Measurements from ENCODE around the gene PPM1H.

PPM1H gene

DNA sequence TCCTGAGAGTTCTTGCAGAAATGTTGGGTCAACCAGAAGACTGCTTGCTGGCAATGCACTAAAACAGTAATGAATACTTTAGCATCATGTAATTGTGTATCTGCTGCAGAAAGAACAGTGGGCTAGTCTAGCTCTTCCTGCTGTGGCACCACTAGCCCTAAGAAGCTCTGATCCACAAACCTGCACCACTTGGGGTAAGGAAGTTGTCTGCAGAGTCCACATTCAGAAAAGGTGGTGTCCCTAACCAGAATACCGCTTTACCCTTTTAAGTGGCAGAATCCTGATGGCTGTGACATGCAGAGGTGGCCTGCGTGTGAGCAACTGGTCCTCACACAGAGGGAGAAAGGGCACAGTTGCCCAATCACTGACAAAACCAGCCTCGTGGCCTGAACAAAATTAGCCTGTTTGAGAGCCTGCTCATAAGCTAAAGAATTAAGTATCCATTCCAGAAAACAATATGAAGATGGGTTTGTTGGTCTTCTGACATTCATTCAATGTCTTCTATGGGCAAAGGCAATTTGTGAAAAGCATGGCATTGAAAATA lies 165.8 kb downstream of the PPM1H start:
- no peaks in the 10 kb centered on the region for H3K4me1 ChIP-seq (ENCODE audit: control insufficient read depth, insufficient read depth, low read length)
- no peaks in the 10 kb centered on the region for H3K36me3 ChIP-seq (ENCODE audit: control insufficient read depth in 2 of 2, insufficient read depth in 1 of 2, low read length in 2 of 2)
- ChIA-PET CTCF (no interaction called here), POLR2A (no interaction called here)
- no peak for TF ChIP-seq ZNF138 (tag by site-specific recombination; IDR thresholded peaks at IDR 0.05; ENCODE audit: borderline replicate concordance)
- TF ChIP-seq RBAK (tag by site-specific recombination; IDR thresholded peaks at IDR 0.05), result no peak
- TF ChIP-seq, protein P1, sequence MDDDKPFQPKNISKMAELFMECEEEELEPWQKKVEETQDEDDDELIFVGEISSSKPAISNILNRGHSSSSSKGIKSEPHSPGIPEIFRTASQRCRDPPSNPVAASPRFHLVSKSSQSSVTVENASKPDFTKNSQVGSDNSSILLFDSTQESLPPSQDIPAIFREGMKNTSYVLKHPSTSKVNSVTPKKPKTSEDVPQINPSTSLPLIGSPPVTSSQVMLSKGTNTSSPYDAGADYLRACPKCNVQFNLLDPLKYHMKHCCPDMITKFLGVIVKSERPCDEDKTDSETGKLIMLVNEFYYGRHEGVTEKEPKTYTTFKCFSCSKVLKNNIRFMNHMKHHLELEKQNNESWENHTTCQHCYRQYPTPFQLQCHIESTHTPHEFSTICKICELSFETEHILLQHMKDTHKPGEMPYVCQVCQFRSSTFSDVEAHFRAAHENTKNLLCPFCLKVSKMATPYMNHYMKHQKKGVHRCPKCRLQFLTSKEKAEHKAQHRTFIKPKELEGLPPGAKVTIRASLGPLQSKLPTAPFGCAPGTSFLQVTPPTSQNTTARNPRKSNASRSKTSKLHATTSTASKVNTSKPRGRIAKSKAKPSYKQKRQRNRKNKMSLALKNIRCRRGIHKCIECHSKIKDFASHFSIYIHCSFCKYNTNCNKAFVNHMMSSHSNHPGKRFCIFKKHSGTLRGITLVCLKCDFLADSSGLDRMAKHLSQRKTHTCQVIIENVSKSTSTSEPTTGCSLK (tag by site-specific recombination; IDR thresholded peaks at IDR 0.05), result no peak
- TF ChIP-seq, protein P2, sequence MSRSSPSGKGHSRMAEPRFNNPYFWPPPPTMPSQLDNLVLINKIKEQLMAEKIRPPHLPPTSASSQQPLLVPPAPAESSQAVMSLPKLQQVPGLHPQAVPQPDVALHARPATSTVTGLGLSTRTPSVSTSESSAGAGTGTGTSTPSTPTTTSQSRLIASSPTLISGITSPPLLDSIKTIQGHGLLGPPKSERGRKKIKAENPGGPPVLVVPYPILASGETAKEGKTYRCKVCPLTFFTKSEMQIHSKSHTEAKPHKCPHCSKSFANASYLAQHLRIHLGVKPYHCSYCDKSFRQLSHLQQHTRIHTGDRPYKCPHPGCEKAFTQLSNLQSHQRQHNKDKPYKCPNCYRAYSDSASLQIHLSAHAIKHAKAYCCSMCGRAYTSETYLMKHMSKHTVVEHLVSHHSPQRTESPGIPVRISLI (tag by site-specific recombination; IDR thresholded peaks at IDR 0.05), result no peak
- TF ChIP-seq ZFHX2 (tag by site-specific recombination; conservative IDR thresholded peaks at IDR 0.05), result no peak
- TF ChIP-seq, protein P3, sequence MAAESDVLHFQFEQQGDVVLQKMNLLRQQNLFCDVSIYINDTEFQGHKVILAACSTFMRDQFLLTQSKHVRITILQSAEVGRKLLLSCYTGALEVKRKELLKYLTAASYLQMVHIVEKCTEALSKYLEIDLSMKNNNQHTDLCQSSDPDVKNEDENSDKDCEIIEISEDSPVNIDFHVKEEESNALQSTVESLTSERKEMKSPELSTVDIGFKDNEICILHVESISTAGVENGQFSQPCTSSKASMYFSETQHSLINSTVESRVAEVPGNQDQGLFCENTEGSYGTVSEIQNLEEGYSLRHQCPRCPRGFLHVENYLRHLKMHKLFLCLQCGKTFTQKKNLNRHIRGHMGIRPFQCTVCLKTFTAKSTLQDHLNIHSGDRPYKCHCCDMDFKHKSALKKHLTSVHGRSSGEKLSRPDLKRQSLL (tag by site-specific recombination; IDR thresholded peaks at IDR 0.05), result no peak
- no peak for TF ChIP-seq BCL11B (tag by site-specific recombination; IDR thresholded peaks at IDR 0.05; ENCODE audit: low read depth)
- no peak for TF ChIP-seq ZNF23 (tag by site-specific recombination; IDR thresholded peaks at IDR 0.05; ENCODE audit: borderline replicate concordance)
- no peak for TF ChIP-seq ZNF239 (tag by site-specific recombination; IDR thresholded peaks at IDR 0.05)
- TF ChIP-seq ZNF366 (tag by site-specific recombination; conservative IDR thresholded peaks at IDR 0.05), result no peak
- TF ChIP-seq ZNF654 (tag by site-specific recombination; IDR thresholded peaks at IDR 0.05; ENCODE audit: low read depth), result no peak
- TF ChIP-seq, protein P4, sequence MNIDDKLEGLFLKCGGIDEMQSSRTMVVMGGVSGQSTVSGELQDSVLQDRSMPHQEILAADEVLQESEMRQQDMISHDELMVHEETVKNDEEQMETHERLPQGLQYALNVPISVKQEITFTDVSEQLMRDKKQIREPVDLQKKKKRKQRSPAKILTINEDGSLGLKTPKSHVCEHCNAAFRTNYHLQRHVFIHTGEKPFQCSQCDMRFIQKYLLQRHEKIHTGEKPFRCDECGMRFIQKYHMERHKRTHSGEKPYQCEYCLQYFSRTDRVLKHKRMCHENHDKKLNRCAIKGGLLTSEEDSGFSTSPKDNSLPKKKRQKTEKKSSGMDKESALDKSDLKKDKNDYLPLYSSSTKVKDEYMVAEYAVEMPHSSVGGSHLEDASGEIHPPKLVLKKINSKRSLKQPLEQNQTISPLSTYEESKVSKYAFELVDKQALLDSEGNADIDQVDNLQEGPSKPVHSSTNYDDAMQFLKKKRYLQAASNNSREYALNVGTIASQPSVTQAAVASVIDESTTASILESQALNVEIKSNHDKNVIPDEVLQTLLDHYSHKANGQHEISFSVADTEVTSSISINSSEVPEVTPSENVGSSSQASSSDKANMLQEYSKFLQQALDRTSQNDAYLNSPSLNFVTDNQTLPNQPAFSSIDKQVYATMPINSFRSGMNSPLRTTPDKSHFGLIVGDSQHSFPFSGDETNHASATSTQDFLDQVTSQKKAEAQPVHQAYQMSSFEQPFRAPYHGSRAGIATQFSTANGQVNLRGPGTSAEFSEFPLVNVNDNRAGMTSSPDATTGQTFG (tag by site-specific recombination; IDR thresholded peaks at IDR 0.05; ENCODE audit: borderline replicate concordance), result no peak
- TF ChIP-seq ZNF10 (tag by site-specific recombination; IDR thresholded peaks at IDR 0.05), result no peak
- TF ChIP-seq FEZF1 (tag by site-specific recombination; IDR thresholded peaks at IDR 0.05), result no peak
- no peak for TF ChIP-seq ZNF510 (tag by site-specific recombination; IDR thresholded peaks at IDR 0.05; ENCODE audit: insufficient replicate concordance)
- no peak for TF ChIP-seq ZNF600 (tag by site-specific recombination; IDR thresholded peaks at IDR 0.05)
- no peak for TF ChIP-seq ZNF169 (tag by site-specific recombination; IDR thresholded peaks at IDR 0.05)
- TF ChIP-seq ZNF777 (tag by site-specific recombination; IDR thresholded peaks at IDR 0.05; ENCODE audit: borderline replicate concordance), result no peak
- TF ChIP-seq, protein P5, sequence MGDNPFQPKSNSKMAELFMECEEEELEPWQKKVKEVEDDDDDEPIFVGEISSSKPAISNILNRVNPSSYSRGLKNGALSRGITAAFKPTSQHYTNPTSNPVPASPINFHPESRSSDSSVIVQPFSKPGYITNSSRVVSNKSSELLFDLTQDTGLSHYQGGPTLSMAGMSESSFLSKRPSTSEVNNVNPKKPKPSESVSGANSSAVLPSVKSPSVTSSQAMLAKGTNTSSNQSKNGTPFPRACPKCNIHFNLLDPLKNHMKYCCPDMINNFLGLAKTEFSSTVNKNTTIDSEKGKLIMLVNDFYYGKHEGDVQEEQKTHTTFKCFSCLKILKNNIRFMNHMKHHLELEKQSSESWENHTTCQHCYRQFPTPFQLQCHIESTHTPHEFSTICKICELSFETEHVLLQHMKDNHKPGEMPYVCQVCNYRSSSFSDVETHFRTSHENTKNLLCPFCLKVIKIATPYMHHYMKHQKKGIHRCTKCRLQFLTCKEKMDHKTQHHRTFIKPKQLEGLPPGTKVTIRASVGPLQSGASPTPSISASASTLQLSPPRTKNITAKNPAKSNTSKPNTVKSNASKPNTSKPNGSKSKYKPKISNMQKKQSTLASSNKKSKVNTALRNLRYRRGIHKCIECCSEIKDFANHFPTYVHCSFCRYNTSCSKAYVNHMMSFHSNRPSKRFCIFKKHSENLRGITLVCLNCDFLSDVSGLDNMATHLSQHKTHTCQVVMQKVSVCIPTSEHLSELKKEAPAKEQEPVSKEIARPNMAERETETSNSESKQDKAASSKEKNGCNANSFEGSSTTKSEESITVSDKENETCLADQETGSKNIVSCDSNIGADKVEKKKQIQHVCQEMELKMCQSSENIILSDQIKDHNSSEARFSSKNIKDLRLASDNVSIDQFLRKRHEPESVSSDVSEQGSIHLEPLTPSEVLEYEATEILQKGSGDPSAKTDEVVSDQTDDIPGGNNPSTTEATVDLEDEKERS (tag by site-specific recombination; IDR thresholded peaks at IDR 0.05), result no peak
- TF ChIP-seq ZNF184 (tag by site-specific recombination; IDR thresholded peaks at IDR 0.05), result no peak
- H3K4me3 ChIP-seq (ENCODE audit: low read depth, low read length), result no peak overlapping the region
- no peak overlapping the region for H3K27ac ChIP-seq (ENCODE audit: extremely low read depth, low read depth, low read length)
- H3K9me3 ChIP-seq (ENCODE audit: control insufficient read depth, insufficient read depth, low read depth, low read length), result no peaks in the 10 kb centered on the region
